HepG2 (cell line): ENCODE measurements around the gene JAZF1. TPM values are rescaled to one million over a fixed set of nuclear protein-coding genes. Genes with fewer than 3 reads are reported as not detected.

Source experiments
- ATAC-seq: fragments of 200-7000 bp; cut with Tn5 transposase; 3 replicates; pipeline ENCODE4 v1.9.1; 2020; ENCODE audit warnings: mild to moderate bottlenecking, moderate library complexity
- BruUV-seq: library from RNA; stranded (reverse); fragments of 400-500 nt; replicated peaks from 2 replicates; lab custom pipeline; 2021; lab: Mats Ljungman, UMichigan
- CTCF ChIA-PET: fragments of 300-600 bp; formaldehyde crosslinking; extraction: SDS; loops from one replicate; lab custom pipeline; 2021; ENCODE audit warnings: low total read pairs, inconsistent platforms, low intra/inter-chr PET ratio; lab: Yijun Ruan, JAX
- POLR2A ChIA-PET: fragments of 350-600 bp; sonication (Branson Sonifier 250); formaldehyde crosslinking; loops from one replicate; lab custom pipeline; 2020; ENCODE audit warnings: antibody characterized with exemption, inconsistent platforms; lab: Yijun Ruan, JAX
- DNase-seq: peaks from one replicate; pipeline ENCODE4 v3.0.0-alpha.2; 2015; ENCODE audit warnings: low spot score
- FAIRE-seq: peaks from 3 replicates; lab custom pipeline; 2011; peaks lifted over from hg19 to GRCh38; lab: Jason Lieb, UNC
- H2AFZ ChIP-seq: one replicate; pipeline ENCODE4 v1.6.1; 2011; ENCODE audit warnings: low read length, inconsistent platforms
- H3K27ac ChIP-seq: fragments of 300-600 bp; 3 replicates; pipeline ENCODE4 v1.8.0; 2011; ENCODE audit warnings: mixed run types, mild to moderate bottlenecking, mixed read lengths, low read length, inconsistent platforms; ENCODE audit not compliant: insufficient read depth; ENCODE audit errors: extremely low read length
- H3K27me3 ChIP-seq, 2 experiments: fragments of 200-600 bp in 1 of 2; 2 replicates in 1 of 2; 3 replicates in 1 of 2; pipeline versions ENCODE4 v1.6.0 to v1.8.0; 2011; ENCODE audit warnings: low read length in 2 of 2, mild to moderate bottlenecking in 2 of 2, moderate library complexity in 2 of 2, inconsistent platforms in 1 of 2; ENCODE audit not compliant: insufficient read depth in 2 of 2, control insufficient read depth in 1 of 2
- H3K36me3 ChIP-seq, 2 experiments: fragments of 200-600 bp in 1 of 2; replicated peaks in 1 of 2; 2 replicates in 1 of 2; 3 replicates in 1 of 2; pipeline versions ENCODE4 v1.5.1 to v1.8.0; 2011; ENCODE audit warnings: low read length in 2 of 2, inconsistent platforms in 1 of 2; ENCODE audit not compliant: insufficient read depth in 2 of 2, control insufficient read depth in 1 of 2
- H3K4me1 ChIP-seq: 2 replicates; pipeline ENCODE4 v1.5.1; 2012; ENCODE audit warnings: low read length, inconsistent platforms; ENCODE audit not compliant: insufficient read depth
- H3K4me2 ChIP-seq: 2 replicates; pipeline ENCODE4 v1.6.0; 2011; ENCODE audit warnings: low read depth, low read length, inconsistent platforms
- H3K4me3 ChIP-seq, 3 experiments: fragments of 200-600 bp in 1 of 3; sonication (generic), shearing (Covaris generic) in 1 of 3; replicated peaks in 1 of 3; 2 replicates each; pipeline ENCODE4 v1.5.1; 2011 to 2016; ENCODE audit warnings: low read length in 3 of 3, inconsistent platforms in 2 of 3, low read depth in 2 of 3, mild to moderate bottlenecking in 2 of 3, control low read depth in 1 of 3, mixed read lengths in 1 of 3; ENCODE audit not compliant: insufficient read depth in 1 of 3
- H3K79me2 ChIP-seq: one replicate; pipeline ENCODE4 v1.6.1; 2011; ENCODE audit warnings: low read length, inconsistent platforms; ENCODE audit not compliant: insufficient read depth
- H3K9ac ChIP-seq: 2 replicates; pipeline ENCODE4 v1.6.0; 2011; ENCODE audit warnings: mild to moderate bottlenecking, low read depth, low read length, inconsistent platforms; ENCODE audit not compliant: insufficient read depth
- H3K9me3 ChIP-seq: 2 replicates; pipeline ENCODE4 v1.5.1; 2012; ENCODE audit warnings: mild to moderate bottlenecking, low read length
- H4K20me1 ChIP-seq: 2 replicates; pipeline ENCODE4 v1.6.0; 2011; ENCODE audit warnings: inconsistent platforms, mild to moderate bottlenecking, low read length, moderate library complexity; ENCODE audit not compliant: insufficient read depth
- FOXK1 ChIP-seq: sonication (generic); formaldehyde crosslinking; IDR thresholded peaks from 2 replicates; pipeline ENCODE4 v1.4.0; 2020; ENCODE audit warnings: low read depth, missing genetic modification reagents, borderline replicate concordance
- GZF1 ChIP-seq: sonication (generic); formaldehyde crosslinking; IDR thresholded peaks from 2 replicates; pipeline ENCODE4 v1.5.1; 2020; ENCODE audit warnings: mild to moderate bottlenecking, missing genetic modification reagents
- KDM4B ChIP-seq: sonication (generic); formaldehyde crosslinking; IDR thresholded peaks from 2 replicates; pipeline ENCODE4 v1.4.0; 2020; ENCODE audit warnings: missing genetic modification reagents
- MZF1 ChIP-seq: sonication (generic); formaldehyde crosslinking; IDR thresholded peaks from 2 replicates; pipeline ENCODE4 v1.8.1; 2023; ENCODE audit warnings: mild to moderate bottlenecking, missing genetic modification reagents, borderline replicate concordance
- PAF1 ChIP-seq: IDR thresholded peaks from 2 replicates; pipeline ENCODE4 v1.6.1; 2016; ENCODE audit warnings: missing genetic modification reagents, missing compliant biosample characterization
- REPIN1 ChIP-seq: sonication (generic); formaldehyde crosslinking; IDR thresholded peaks from 2 replicates; pipeline ENCODE4 v1.8.0; 2022; ENCODE audit warnings: missing genetic modification reagents, low read depth, mild to moderate bottlenecking, borderline replicate concordance
- SIX1 ChIP-seq: sonication (generic); formaldehyde crosslinking; IDR thresholded peaks from 2 replicates; pipeline ENCODE4 v1.4.0; 2020; ENCODE audit warnings: missing genetic modification reagents, borderline replicate concordance
- TMF1 ChIP-seq: sonication (generic); formaldehyde crosslinking; IDR thresholded peaks from 2 replicates; pipeline ENCODE4 v1.8.1; 2022; ENCODE audit warnings: low read depth, missing genetic modification reagents
- ZNF12 ChIP-seq: sonication (generic); formaldehyde crosslinking; IDR thresholded peaks from 2 replicates; pipeline ENCODE4 v1.5.0; 2020; ENCODE audit warnings: missing genetic modification reagents
- ZNF17 ChIP-seq: sonication (generic); formaldehyde crosslinking; IDR thresholded peaks from 2 replicates; pipeline ENCODE4 v1.5.0; 2020; ENCODE audit warnings: mild to moderate bottlenecking, missing genetic modification reagents
- ZNF260 ChIP-seq: sonication (generic); formaldehyde crosslinking; IDR thresholded peaks from 2 replicates; pipeline ENCODE4 v1.4.0; 2020; ENCODE audit warnings: missing genetic modification reagents, low read depth, mild to moderate bottlenecking, borderline replicate concordance
- ZNF3 ChIP-seq: IDR thresholded peaks from 2 replicates; pipeline ENCODE4 v1.7.0; 2017; ENCODE audit warnings: inconsistent platforms
- ZNF563 ChIP-seq: sonication (generic); formaldehyde crosslinking; IDR thresholded peaks from 2 replicates; pipeline ENCODE4 v1.8.0; 2022; ENCODE audit warnings: mild to moderate bottlenecking, moderate library complexity, missing genetic modification reagents
- ZNF737 ChIP-seq: sonication (generic); formaldehyde crosslinking; IDR thresholded peaks from 2 replicates; pipeline ENCODE4 v1.5.0; 2020; ENCODE audit warnings: missing genetic modification reagents, mild to moderate bottlenecking, borderline replicate concordance
- ZNF747 ChIP-seq: sonication (generic); formaldehyde crosslinking; IDR thresholded peaks from 2 replicates; pipeline ENCODE4 v1.8.1; 2023; ENCODE audit warnings: missing genetic modification reagents, mild to moderate bottlenecking, borderline replicate concordance
- WGBS: methylation state at CpG from one replicate; pipeline ENCODE4 v1.1.6; 2017; ENCODE audit warnings: low lambda C conversion rate; 5-methylcytosine and 5-hydroxymethylcytosine counted together
- in situ Hi-C: cut with HindIII; loops from 2 replicates; pipeline ENCODE4 v1.10.0; 2017; ENCODE audit warnings: low pct_unique_long_range_greater_than_20kb; ENCODE audit not compliant: extremely low pct_ligation_motif_present
- intact Hi-C: fragments of 100-400 bp; cut with micrococcal nuclease; formaldehyde crosslinking; loops from one replicate; pipeline ENCODE4 v1.10.0; 2022; ENCODE audit not compliant: unreplicated experiment
- polyA plus RNA-seq, 8 experiments: library from polyadenylated mRNA; depleted of rRNA in 3 of 8; stranded (reverse) in 7 of 8; unstranded in 1 of 8; fragments of >200 nt; fragmentation: Illumina TruSeq in 4 of 8; extraction: Trizol in 4 of 8; gene quantifications; 2 replicates each; pipeline versions ENCODE4 v1.2.1 to v1.2.3, GENCODE V29; 2011 to 2016; ENCODE audit warnings: low read depth in 4 of 8, missing spikeins in 1 of 8, mixed read lengths in 1 of 8; ENCODE audit not compliant: insufficient read depth in 1 of 8
- total RNA-seq, 5 experiments: library from RNA; depleted of rRNA; stranded (reverse); fragments of >200 nt; fragmentation: Illumina TruSeq; extraction: Trizol; gene quantifications; 2 replicates each; pipeline ENCODE4 v1.2.3, GENCODE V29; 2016; ENCODE audit warnings: low read depth in 1 of 5
- TF ChIP-seq, protein P1 (sequence below): sonication (generic); formaldehyde crosslinking; IDR thresholded peaks from 2 replicates; pipeline ENCODE4 v1.8.1; 2022; ENCODE audit warnings: mild to moderate bottlenecking, missing genetic modification reagents
- TF ChIP-seq, protein P2 (sequence below): sonication (generic); formaldehyde crosslinking; IDR thresholded peaks from 2 replicates; pipeline ENCODE4 v1.4.0; 2020; ENCODE audit warnings: mild to moderate bottlenecking, missing genetic modification reagents, borderline replicate concordance

Gene JAZF1
- total and polyA plus RNA-seq, 2 of the 13 experiments (the other 11 are each of a cell fraction or from before 2014, with no cell fraction given) = not detected

DNA sequence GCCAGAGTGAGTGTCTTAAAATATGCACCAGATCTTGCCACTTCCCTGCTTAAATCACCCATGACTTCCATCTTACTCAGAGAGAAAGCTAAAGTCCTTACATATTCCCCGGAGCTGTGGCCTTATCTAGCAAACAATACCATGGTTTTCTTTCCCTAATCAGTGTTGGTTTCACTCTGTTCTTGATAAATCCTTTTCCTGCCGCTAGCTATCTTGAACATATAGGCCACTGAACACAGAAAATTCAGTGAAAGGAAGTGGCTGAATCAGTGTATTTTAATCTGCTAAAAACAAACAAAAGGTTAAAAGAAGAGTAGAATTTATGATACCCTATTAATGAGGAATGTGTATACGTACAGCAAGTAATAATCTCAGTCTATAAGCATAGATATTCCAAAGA is 42.0 kb upstream of the JAZF1 start (continued):
- TF ChIP-seq, protein P1, sequence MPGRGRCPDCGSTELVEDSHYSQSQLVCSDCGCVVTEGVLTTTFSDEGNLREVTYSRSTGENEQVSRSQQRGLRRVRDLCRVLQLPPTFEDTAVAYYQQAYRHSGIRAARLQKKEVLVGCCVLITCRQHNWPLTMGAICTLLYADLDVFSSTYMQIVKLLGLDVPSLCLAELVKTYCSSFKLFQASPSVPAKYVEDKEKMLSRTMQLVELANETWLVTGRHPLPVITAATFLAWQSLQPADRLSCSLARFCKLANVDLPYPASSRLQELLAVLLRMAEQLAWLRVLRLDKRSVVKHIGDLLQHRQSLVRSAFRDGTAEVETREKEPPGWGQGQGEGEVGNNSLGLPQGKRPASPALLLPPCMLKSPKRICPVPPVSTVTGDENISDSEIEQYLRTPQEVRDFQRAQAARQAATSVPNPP = no peak
- TF ChIP-seq GZF1 (CRISPR knock-in tag) (no peak), KDM4B (CRISPR knock-in tag) (no peak), SIX1 (CRISPR knock-in tag) (no peak), ZNF17 (no peak)

DNA sequence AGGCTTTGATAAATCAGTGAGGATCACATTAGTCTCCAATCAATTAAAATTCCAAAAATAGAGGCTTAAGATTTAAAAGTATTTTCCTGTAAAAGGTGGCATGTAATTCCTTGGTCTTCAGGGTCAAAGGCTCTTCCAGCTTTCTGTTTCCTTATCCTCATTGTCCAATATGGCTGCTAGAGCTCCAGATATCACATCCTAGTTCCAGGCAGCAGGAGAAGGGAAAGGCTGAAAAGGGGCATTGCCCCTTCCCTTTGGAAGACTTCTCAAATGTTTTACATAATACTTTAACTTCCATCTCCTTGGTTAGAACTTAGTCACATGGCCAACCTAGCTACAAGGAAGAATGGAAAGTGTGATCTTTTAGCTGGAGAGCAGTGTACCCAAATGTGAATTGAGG is 39.2 kb upstream of the JAZF1 start:
- POLR2A ChIA-PET = no interaction called here
- H3K79me2 ChIP-seq = no peaks in the 10 kb centered on the region
- H3K9me3 ChIP-seq = no peaks in the 10 kb centered on the region
- no TSS peak for BruUV-seq
- no peak overlapping the region for H3K4me3 ChIP-seq
- H3K27me3 ChIP-seq = no peaks in the 10 kb centered on the region
- DNase-seq (no peak), ATAC-seq (no peak)
- H3K36me3 ChIP-seq = no peaks in the 10 kb centered on the region
- H3K9ac ChIP-seq = no peak overlapping the region
- intact Hi-C loops = loop anchor here (5.0 kb wide), 1 partner anchor 722 kb away; no protein-coding TSS in a partner anchor
- no peaks in the 10 kb centered on the region for H3K4me1 ChIP-seq
- no peak for TF ChIP-seq FOXK1 (CRISPR knock-in tag)
- TF ChIP-seq, all 625 proteins: peak for 0
- Histone ChIP-seq H2AFZ (no peak overlapping the region), H3K4me2 (no peak overlapping the region), H3K27ac (no peak overlapping the region), H4K20me1 (no peaks in the 10 kb centered on the region)
- no peak for FAIRE-seq
- in situ Hi-C loops = no loop called here
- CTCF ChIA-PET = no interaction called here

DNA sequence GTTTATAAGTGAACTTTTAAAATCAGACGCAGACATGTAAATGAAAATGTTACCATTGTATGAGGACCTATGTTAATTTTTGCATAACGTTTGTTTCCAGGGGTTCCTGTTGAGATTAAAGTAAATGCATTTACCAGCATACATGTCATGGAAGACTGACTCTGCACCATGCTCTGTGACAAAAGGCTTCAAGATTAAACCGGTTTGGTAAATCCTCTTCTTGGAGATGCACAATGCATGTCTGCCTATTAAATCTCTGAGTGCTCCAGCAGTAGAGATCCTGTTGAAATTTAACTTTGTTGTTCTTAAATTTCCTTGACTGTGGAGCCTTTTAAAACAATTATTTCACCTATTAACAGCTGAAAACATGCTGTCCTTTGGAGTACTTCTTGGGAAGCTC is 36.5 kb upstream of the JAZF1 start:
- no TSS peak for BruUV-seq
- in situ Hi-C loops (no loop called here), intact Hi-C loops (loop anchor here (5.0 kb wide), 1 partner anchor 720 kb away; no protein-coding TSS in a partner anchor)
- Histone ChIP-seq H4K20me1 (no peaks in the 10 kb centered on the region), H3K4me1 (no peaks in the 10 kb centered on the region), H3K9ac (no peak overlapping the region), H3K27me3 (no peaks in the 10 kb centered on the region), H3K9me3 (no peaks in the 10 kb centered on the region), H3K4me3 (no peak overlapping the region), H3K79me2 (no peaks in the 10 kb centered on the region), H3K27ac (no peak overlapping the region), H3K36me3 (no peaks in the 10 kb centered on the region), H2AFZ (no peak overlapping the region), H3K4me2 (no peak overlapping the region)
- POLR2A ChIA-PET = no interaction called here
- DNase-seq (no peak), ATAC-seq (no peak), FAIRE-seq (no peak)
- CTCF ChIA-PET = no interaction called here
- 0% methylated on average over 3 of the region's 3 CpGs for WGBS
- no peak for TF ChIP-seq TMF1 (CRISPR knock-in tag)
- no peak for TF ChIP-seq MZF1
- TF ChIP-seq ZNF747 (CRISPR knock-in tag) = no peak
- TF ChIP-seq, protein P2, sequence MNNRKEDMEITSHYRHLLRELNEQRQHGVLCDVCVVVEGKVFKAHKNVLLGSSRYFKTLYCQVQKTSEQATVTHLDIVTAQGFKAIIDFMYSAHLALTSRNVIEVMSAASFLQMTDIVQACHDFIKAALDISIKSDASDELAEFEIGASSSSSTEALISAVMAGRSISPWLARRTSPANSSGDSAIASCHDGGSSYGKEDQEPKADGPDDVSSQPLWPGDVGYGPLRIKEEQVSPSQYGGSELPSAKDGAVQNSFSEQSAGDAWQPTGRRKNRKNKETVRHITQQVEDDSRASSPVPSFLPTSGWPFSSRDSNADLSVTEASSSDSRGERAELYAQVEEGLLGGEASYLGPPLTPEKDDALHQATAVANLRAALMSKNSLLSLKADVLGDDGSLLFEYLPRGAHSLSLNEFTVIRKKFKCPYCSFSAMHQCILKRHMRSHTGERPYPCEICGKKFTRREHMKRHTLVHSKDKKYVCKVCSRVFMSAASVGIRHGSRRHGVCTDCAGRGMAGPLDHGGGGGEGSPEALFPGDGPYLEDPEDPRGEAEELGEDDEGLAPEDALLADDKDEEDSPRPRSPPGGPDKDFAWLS (CRISPR knock-in tag) = no peak
- no peak for TF ChIP-seq ZNF3
- no peak for TF ChIP-seq ZNF737 (CRISPR knock-in tag)
- TF ChIP-seq ZNF563 (CRISPR knock-in tag) = no peak
- TF ChIP-seq REPIN1 (CRISPR knock-in tag) = no peak
- no peak for TF ChIP-seq ZNF260
- no peak for TF ChIP-seq PAF1 (CRISPR knock-in tag)
- no peak for TF ChIP-seq ZNF12
